UCSD-AML1 (cell line): ENCODE results near the gene NDUFA11.
"Not testable (repeated sequence)": the region's sequence is repeated elsewhere in the genome, so short reads cannot be mapped to it uniquely, and the experiment has no call there.

Source experiments
- DNase-seq: peaks from one replicate; lab custom pipeline; 2025; ENCODE audit not compliant: unreplicated experiment; lab: John Stamatoyannopoulos, UW

Gene NDUFA11

GRCh38 chr19:5891572-5891937 is 12.0 kb downstream of the NDUFA11 start:
- no peak for DNase-seq

DNA sequence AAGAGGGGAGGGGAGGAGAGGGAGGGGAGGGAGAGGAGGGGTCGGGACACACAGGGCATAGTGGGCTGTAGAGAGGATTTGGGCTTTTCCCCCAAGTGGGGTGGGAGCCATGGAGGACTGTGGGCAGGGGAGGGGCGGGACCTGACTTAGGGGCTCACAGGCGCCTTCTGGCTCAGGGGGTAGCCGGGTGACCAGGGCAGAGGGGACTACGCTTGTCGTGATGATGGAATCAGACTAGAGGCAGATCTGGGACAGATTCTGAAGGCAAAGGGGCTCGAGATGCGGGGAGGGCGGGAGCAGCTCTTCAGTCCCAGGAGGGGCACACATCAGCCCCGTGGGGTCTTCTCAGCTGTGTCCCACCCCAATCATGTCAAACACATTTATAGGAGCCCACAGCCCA is 13.5 kb downstream of the NDUFA11 start:
- DNase-seq = no peak

GRCh38 chr19:5889288-5889971 is 14.2 kb downstream of the NDUFA11 start:
- DNase-seq = no peak

DNA sequence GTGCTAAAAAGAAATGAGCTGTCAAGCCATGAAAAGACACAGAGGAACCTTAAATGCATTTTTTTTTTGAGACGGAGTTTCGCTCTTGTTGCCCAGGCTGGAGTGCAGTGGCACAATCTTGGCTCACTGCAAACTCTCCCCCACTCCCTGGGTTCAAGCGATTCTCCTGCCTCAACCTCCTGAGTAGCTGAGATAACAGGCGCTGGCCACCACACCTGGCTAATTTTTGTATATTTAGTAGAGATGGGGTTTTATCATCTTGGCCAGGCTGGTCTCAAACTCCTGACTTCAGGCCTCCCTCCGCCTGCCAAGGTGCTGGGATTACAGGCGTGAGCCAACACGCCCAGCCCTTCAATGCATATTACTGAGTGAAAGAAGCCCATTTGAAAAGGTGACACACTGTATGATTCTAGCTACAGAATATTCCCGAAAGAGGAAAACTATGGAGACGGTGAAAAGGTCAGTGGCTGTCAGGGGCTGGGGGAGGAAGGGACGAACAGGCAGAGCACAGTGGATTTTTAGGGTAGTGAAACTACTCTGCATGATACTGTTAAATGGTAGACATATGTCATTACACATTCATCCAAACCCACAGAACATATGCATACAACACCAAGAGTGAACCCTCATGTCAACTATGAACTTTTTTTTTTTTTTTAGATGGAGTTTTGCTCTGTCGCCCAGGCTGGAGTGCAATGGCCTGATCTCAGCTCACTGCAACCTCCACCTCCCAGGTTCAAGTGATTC is 19.4 kb downstream of the NDUFA11 start:
- DNase-seq = not testable (repeated sequence)

DNA sequence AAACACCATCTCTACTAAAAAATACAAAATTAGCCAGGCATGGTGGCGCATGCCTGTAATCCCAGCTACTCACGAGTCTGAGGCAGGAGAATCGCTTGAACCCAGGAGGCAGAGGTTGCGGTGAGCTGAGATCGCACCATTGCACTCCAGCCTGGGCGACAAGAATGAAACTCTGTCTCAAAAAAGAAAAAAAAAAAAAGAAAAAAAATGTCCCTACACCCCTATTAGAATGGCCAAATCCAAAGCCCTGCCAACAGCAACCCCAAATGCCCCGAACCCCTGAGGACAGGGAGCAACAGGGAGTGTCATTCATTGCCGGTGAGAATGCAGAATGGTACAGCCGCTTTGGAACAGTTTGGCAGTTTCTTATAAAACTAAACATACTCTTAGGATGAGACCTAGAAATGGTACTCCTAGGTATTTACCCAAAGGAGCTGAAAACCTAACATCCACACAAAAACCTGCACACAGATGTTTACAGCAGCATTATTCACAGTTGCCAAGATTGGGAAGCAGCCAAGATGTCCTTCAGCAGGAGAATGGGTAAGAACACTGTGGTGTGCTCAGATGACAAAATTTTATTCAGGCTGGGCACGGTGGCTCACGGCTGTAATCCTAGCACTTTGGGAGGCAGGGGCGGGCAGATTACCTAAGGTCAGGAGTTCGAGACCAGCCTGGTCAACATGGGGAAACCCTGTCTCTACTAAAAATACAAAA is 20.3 kb downstream of the NDUFA11 start:
- not testable (repeated sequence) for DNase-seq

GRCh38 chr19:5882421-5882968 is 21.1 kb downstream of the NDUFA11 start:
- DNase-seq = no peak

GRCh38 chr19:5881543-5882299 is 21.9 kb downstream of the NDUFA11 start:
- DNase-seq = no peak

DNA sequence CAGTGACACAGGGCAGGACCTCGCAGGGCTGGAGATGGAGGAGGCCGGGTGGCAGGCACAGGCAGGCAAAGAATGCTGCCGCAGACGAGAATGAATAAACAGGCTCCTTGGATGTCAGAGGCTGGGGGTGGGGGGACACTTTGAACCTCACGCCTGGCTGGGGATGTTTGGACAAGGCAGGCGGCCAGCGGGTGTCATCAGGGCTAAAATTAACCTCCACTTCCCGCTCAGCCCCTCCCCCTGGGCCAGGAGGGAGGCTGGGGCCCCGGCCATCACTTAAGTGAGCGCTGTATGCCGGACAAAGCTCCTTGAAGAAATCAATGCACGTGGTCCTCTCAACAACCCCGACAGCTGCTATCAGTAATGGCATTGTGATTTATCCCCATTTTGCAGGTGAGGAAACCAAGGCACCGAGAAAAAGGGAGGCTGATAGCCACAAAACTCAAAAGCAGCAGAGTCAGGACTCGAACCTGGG is 22.9 kb downstream of the NDUFA11 start:
- no peak for DNase-seq

- no peak for DNase-seq
Observed at GRCh38 chr19:5880196-5880595, 23.4 kb downstream of the NDUFA11 start.

DNA sequence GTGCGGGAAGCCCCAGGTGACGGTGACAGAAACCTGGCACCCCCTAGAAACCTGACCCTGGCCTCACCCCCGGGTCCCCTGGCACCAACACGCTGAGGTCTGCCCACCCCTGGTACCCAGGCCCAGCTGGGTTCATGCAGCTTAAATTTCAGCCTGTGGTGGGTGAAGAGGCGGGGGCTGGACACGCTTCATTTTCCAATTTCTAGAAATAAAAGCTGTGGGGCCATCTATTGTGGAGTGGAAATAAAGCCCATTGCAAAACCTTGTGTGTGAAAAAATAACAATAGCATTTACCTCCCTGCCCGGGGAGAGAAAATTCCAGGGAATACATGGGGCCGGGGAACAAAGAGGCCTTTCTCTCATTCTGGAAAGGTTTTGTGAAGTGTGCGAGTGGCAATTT is 25.7 kb downstream of the NDUFA11 start:
- DNase-seq = no peak

GRCh38 chr19:5877427-5877826 is 26.2 kb downstream of the NDUFA11 start:
- DNase-seq = no peak

DNA sequence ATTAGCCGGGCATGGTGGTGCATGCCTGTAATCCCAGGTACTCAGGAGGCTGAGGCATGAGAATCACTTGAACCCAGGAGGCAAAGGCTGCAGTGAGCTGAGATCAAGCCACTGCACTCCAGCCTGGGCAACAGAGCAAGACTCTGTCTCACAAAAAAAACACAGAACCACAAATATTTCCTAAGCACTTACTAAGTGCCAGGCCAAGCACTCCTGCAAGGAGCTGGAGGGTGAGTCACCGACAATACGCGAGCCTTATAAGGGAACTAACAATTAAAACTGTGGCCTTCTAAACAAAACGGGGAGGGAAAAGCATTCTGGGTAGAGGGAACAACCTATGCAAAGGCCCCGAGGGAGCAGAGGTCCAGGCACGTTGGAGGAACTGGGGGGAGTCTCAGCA is 29.1 kb downstream of the NDUFA11 start:
- DNase-seq = not testable (repeated sequence)

DNA sequence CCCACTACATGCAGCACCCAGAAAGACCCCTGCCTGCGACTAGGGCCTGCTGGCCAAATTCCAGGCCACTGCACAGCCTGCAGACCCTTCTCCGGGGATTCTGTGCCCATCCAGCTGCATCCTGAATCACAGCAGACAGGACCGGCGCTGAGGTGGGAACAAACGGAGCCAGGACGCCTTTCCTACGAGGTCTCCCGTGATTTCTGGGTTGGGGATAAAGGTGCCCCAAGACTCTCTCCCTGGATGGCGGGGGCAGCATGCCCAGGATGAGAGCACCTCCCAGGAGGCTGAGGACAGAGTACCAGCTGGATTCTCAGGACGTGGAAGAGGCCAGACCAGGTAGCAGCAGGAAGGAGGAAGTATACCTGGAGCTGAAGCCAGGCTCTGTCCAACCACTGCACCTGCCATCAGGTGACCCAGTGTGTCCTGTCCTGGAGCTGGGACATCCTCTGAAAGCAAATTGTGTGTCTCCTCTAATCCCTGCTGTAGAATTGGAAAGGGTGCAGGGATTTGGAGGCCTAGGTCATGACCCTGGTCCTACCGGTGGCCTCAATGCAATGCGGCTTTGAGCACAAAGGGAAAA is 29.9 kb downstream of the NDUFA11 start:
- no peak for DNase-seq

DNA sequence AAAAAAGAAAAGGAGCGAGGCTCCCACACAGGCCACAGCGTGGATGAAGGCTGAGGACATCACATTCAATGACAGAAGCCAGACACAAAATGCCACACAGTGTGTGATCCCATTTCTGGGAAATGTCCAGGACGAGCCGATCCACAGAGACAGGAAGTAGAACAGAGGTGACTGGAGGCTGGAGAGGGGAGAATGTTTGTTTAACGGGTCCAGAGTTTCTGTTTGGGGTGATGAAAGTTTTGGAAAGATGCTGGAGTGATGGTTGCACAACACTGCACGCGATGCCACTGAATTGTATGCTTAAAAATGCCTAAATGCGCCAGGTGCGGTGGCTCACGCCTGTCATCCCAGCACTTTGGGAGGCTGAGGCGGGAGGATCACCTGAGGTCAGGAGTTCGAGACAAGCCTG is 32.6 kb downstream of the NDUFA11 start:
- no peak for DNase-seq

DNA sequence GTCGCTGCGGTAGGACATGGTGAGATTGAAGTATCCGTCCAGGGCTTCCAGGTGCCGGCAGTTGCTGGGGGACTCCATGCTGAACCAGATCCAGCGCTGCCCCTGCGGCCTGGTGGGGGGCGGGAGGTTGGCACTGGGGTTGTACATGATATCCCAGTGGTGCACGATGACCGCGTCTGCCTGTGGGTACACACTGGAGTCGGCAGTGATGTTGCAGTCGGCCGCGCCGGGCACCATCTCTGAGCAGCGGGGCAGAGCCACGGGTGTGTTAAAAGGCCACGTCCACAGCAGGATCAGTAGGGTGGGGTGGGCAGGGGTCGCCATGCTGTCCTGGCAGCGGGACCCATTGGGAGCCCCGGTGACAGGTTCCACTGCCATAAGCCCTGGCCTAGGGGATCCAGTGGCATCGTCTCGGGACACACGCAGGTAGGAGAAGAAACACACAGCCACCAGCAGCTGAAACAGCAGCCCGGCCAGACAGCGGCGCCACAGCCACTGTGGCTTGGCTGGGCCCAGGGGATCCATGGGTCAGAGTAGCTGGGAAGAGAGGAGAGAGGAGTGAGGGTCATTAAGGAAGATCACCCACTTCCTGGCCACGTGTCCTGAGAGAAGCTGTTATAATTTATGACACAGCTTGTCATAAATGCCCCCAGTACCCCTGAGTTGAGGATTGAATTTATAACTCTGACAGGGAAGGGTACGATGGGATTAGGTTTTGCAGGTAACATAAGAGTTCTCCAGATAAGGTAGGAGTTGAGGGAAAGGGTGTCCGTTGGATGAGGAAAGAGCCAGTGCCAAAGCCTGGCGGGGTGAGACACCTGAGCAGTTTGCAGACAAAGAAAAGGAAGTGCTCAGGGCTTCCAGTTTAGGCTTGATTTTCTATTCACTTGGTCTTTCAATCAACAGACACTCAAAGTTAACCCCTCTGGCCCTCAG is 36.1 kb downstream of the NDUFA11 start:
- no peak for DNase-seq

GRCh38 chr19:5865772-5866171 is 37.8 kb downstream of the NDUFA11 start:
- DNase-seq = no peak

- DNase-seq = no peak
Observed at GRCh38 chr19:5864725-5865486, 38.7 kb downstream of the NDUFA11 start.

DNA sequence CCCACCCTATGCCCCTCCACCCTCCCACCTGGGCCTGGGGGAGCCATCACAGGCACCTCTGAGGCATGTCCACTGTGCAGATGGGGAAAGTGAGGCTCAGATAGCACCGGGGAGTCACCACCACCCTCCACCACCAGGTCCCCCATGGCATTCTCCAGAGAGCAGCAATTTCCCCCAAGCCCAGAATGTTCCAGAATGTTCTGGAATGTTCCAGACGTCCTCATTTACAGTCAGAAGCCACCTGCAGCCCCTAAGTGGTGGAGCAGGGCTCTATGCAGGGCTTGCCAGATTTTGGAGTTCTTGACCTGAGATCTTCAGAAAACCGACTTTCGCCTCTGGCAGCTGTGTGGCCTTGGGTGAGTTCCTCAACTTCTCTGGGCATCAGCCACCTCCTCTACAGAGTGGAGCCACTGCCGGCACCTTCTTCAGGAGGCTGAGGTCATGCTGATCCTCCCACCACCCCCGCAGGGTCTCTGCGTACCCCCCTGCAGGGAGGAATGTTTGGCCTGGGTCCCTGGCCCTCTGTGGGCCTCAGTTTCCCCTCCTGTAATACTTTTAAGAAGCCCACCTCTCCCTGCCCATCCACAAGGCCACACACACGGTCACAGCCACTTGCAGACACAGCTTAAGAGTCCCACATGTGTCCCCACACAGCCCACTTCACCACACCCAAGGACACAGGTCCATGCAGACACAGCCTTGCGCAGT is 39.4 kb downstream of the NDUFA11 start:
- no peak for DNase-seq
